H1 (cell line): ENCODE results near the gene MAP3K10. TPM values are rescaled to one million over a fixed set of nuclear protein-coding genes. Genes with fewer than 3 reads are reported as not detected.

ENCODE experiments used
- CTCF ChIA-PET: fragments of 300-600 bp; sonication (Branson Sonifier 250); formaldehyde crosslinking; loops from one replicate; lab custom pipeline; 2021; ENCODE audit not compliant: partially characterized antibody; lab: Charles Lee
- POLR2A ChIA-PET: fragments of 300-600 bp; sonication (Branson Sonifier 250); formaldehyde crosslinking; loops from one replicate; lab custom pipeline; 2021; ENCODE audit warnings: inconsistent platforms; ENCODE audit not compliant: partially characterized antibody; lab: Charles Lee
- DNase-seq, 2 experiments: peaks; one replicate each; pipeline versions ENCODE4 v3.0.0 to v3.0.0-alpha.2; 2010 to 2022; ENCODE audit warnings: low spot score in 2 of 2, low read depth in 1 of 2, mixed read lengths in 1 of 2
- FAIRE-seq: peaks from 2 replicates; lab custom pipeline; 2011; peaks lifted over from hg19 to GRCh38; lab: Jason Lieb, UNC
- H2AFZ ChIP-seq: 2 replicates; pipeline ENCODE4 v1.8.1; 2012; ENCODE audit warnings: low read length, inconsistent platforms
- H2AK5ac ChIP-seq: 2 replicates; pipeline ENCODE4 v1.6.1; 2013; ENCODE audit warnings: low read depth, low read length
- H2BK120ac ChIP-seq: replicated peaks from 2 replicates; pipeline ENCODE3; 2013; ENCODE audit warnings: low read depth, low read length, inconsistent platforms
- H2BK12ac ChIP-seq: 2 replicates; pipeline ENCODE4 v1.6.1; 2013; ENCODE audit warnings: low read depth, low read length
- H2BK15ac ChIP-seq: 2 replicates; pipeline ENCODE4 v1.6.1; 2013; ENCODE audit warnings: low read length
- H2BK20ac ChIP-seq: 2 replicates; pipeline ENCODE4 v1.6.1; 2013; ENCODE audit warnings: low read length
- H2BK5ac ChIP-seq: 2 replicates; pipeline ENCODE4 v1.6.1; 2013; ENCODE audit warnings: low read depth, low read length
- H3K14ac ChIP-seq: 2 replicates; pipeline ENCODE4 v1.6.1; 2013; ENCODE audit warnings: inconsistent platforms; ENCODE audit not compliant: insufficient read length
- H3K18ac ChIP-seq: 2 replicates; pipeline ENCODE4 v1.6.1; 2013; ENCODE audit warnings: low read length; ENCODE audit errors: extremely low read depth
- H3K23ac ChIP-seq: 2 replicates; pipeline ENCODE4 v1.6.1; 2013; ENCODE audit warnings: inconsistent platforms; ENCODE audit not compliant: insufficient read length
- H3K23me2 ChIP-seq: 2 replicates; pipeline ENCODE4 v1.6.1; 2013; ENCODE audit warnings: low read depth, low read length
- H3K27ac ChIP-seq: 2 replicates; pipeline ENCODE4 v1.6.1; 2011; ENCODE audit warnings: low read depth, low read length, inconsistent platforms
- H3K27me3 ChIP-seq, 4 experiments: replicated peaks in 1 of 4; 1 replicate in 1 of 4; 2 replicates in 3 of 4; pipeline versions ENCODE4 v1.6.1 to v1.8.1; 2011 to 2013; ENCODE audit warnings: low read length in 3 of 4, mild to moderate bottlenecking in 3 of 4, inconsistent platforms in 2 of 4, mixed read lengths in 2 of 4, moderate library complexity in 1 of 4; ENCODE audit not compliant: control insufficient read depth in 3 of 4, insufficient read depth in 3 of 4; ENCODE audit errors: extremely low read depth in 1 of 4
- H3K36me3 ChIP-seq, 4 experiments: 2 replicates each; pipeline versions ENCODE4 v1.6.1 to v1.8.1; 2011 to 2013; ENCODE audit warnings: mild to moderate bottlenecking in 4 of 4, low read length in 3 of 4, moderate library complexity in 2 of 4, control low read depth in 1 of 4, inconsistent platforms in 1 of 4; ENCODE audit not compliant: insufficient read depth in 4 of 4, control insufficient read depth in 2 of 4
- H3K4ac ChIP-seq: replicated peaks from 2 replicates; pipeline ENCODE3; 2013; ENCODE audit warnings: low read length, low read depth, mixed read lengths, inconsistent platforms; ENCODE audit not compliant: insufficient read length
- H3K4me1 ChIP-seq, 4 experiments: replicated peaks in 1 of 4; 1 replicate in 1 of 4; 2 replicates in 3 of 4; pipeline versions ENCODE4 v1.6.1 to v1.8.1; 2011 to 2013; ENCODE audit warnings: low read length in 3 of 4, inconsistent platforms in 2 of 4, mixed read lengths in 1 of 4; ENCODE audit not compliant: insufficient read depth in 4 of 4, control insufficient read depth in 3 of 4
- H3K4me2 ChIP-seq, 2 experiments: 2 replicates each; pipeline versions ENCODE4 v1.6.1 to v1.8.1; 2011 to 2013; ENCODE audit warnings: low read depth in 2 of 2, low read length in 2 of 2, control low read depth in 1 of 2, inconsistent platforms in 1 of 2, mild to moderate bottlenecking in 1 of 2; ENCODE audit not compliant: insufficient read depth in 1 of 2
- H3K4me3 ChIP-seq, 4 experiments: fragments of 200-600, 300-600 bp in 1 of 4; sonication (generic), shearing (Covaris generic), sonication (Bioruptor Twin) in 1 of 4; 2 replicates each; pipeline versions ENCODE4 v1.5.1 to v1.8.1; 2011 to 2016; ENCODE audit warnings: low read length in 4 of 4, low read depth in 3 of 4, control low read depth in 2 of 4, inconsistent platforms in 2 of 4, mild to moderate bottlenecking in 2 of 4, mixed read lengths in 1 of 4, moderate library complexity in 1 of 4; ENCODE audit not compliant: insufficient read depth in 2 of 4; ENCODE audit errors: extremely low read depth in 1 of 4
- H3K56ac ChIP-seq: replicated peaks from 2 replicates; pipeline ENCODE3; 2013; ENCODE audit warnings: low read depth, mild to moderate bottlenecking, mixed read lengths, low read length, inconsistent platforms; ENCODE audit not compliant: insufficient read length
- H3K79me1 ChIP-seq: 2 replicates; pipeline ENCODE4 v1.6.1; 2013; ENCODE audit warnings: low read depth, low read length, control low read depth
- H3K79me2 ChIP-seq, 2 experiments: 2 replicates each; pipeline versions ENCODE4 v1.6.1 to v1.8.1; 2012 to 2013; ENCODE audit warnings: low read length in 2 of 2, mild to moderate bottlenecking in 2 of 2, inconsistent platforms in 1 of 2; ENCODE audit not compliant: insufficient read depth in 2 of 2, control insufficient read depth in 1 of 2
- H3K9ac ChIP-seq, 4 experiments: replicated peaks in 1 of 4; 1 replicate in 1 of 4; 2 replicates in 3 of 4; pipeline versions ENCODE4 v1.6.1 to v1.8.1; 2011 to 2013; ENCODE audit warnings: low read depth in 3 of 4, low read length in 3 of 4, control low read depth in 2 of 4, mild to moderate bottlenecking in 2 of 4, moderate library complexity in 2 of 4, inconsistent platforms in 1 of 4; ENCODE audit errors: extremely low read depth in 1 of 4
- H3K9me3 ChIP-seq, 2 experiments: 2 replicates each; pipeline versions ENCODE4 v1.6.1 to v1.8.1; 2012 to 2013; ENCODE audit warnings: mild to moderate bottlenecking in 2 of 2, moderate library complexity in 2 of 2, control low read depth in 1 of 2, inconsistent platforms in 1 of 2, low read depth in 1 of 2, low read length in 1 of 2, mixed read lengths in 1 of 2; ENCODE audit not compliant: insufficient read depth in 2 of 2
- H4K20me1 ChIP-seq, 2 experiments: replicated peaks in 1 of 2; 2 replicates each; pipeline versions ENCODE3 to v1.8.1; 2011 to 2013; ENCODE audit warnings: inconsistent platforms in 2 of 2, low read length in 2 of 2, mild to moderate bottlenecking in 1 of 2; ENCODE audit not compliant: insufficient read depth in 2 of 2, control insufficient read depth in 1 of 2
- H4K5ac ChIP-seq: 2 replicates; pipeline ENCODE4 v1.6.1; 2013; ENCODE audit warnings: low read length, low read depth, mixed read lengths, inconsistent platforms; ENCODE audit not compliant: insufficient read length
- H4K8ac ChIP-seq: 2 replicates; pipeline ENCODE4 v1.8.0; 2013; ENCODE audit warnings: mild to moderate bottlenecking, moderate library complexity, low read length, inconsistent platforms; ENCODE audit not compliant: insufficient read depth; ENCODE audit errors: extremely low read depth
- H4K91ac ChIP-seq: replicated peaks from 2 replicates; pipeline ENCODE3; 2013; ENCODE audit warnings: low read length, mixed read lengths, inconsistent platforms; ENCODE audit not compliant: insufficient read length
- ASH2L ChIP-seq: fragments of 200-600, 300-600 bp; sonication (generic); IDR thresholded peaks from one replicate; pipeline ENCODE4 v1.7.1; 2017; ENCODE audit warnings: low read length
- CTBP2 ChIP-seq: IDR thresholded peaks from 2 replicates; pipeline ENCODE4 v1.7.0; 2011; ENCODE audit warnings: borderline replicate concordance, mild to moderate bottlenecking, moderate library complexity, mixed read lengths, low read length; ENCODE audit not compliant: insufficient read depth, insufficient read length
- CTCF ChIP-seq, 3 experiments: IDR thresholded peaks; 1 replicate in 2 of 3; 2 replicates in 1 of 3; pipeline versions ENCODE4 v1.5.1 to v1.6.1; 2011; ENCODE audit warnings: low read length in 3 of 3, mild to moderate bottlenecking in 3 of 3, inconsistent platforms in 2 of 3, low read depth in 1 of 3, moderate library complexity in 1 of 3; ENCODE audit not compliant: insufficient read depth in 1 of 3; ENCODE audit errors: control extremely low read depth in 1 of 3
- FOSL1 ChIP-seq: IDR thresholded peaks from 2 replicates; pipeline ENCODE4 v1.6.1; 2011; ENCODE audit warnings: mild to moderate bottlenecking, low read depth, low read length, moderate library complexity; ENCODE audit not compliant: insufficient read depth
- JUND ChIP-seq: IDR thresholded peaks from 2 replicates; pipeline ENCODE4 v1.6.1; 2011; ENCODE audit warnings: mild to moderate bottlenecking, improper control_type of control experiment, low read length
- KDM5A ChIP-seq: fragments of 200-600 bp; IDR thresholded peaks from 2 replicates; pipeline ENCODE4 v1.7.1; 2012; ENCODE audit warnings: mild to moderate bottlenecking, low read length, inconsistent platforms, mixed read lengths
- POLR2A ChIP-seq, 2 experiments: IDR thresholded peaks; 1 replicate in 1 of 2; 2 replicates in 1 of 2; pipeline ENCODE4 v1.6.1; 2011; ENCODE audit warnings: low read depth in 2 of 2, low read length in 2 of 2, mild to moderate bottlenecking in 2 of 2; ENCODE audit errors: control extremely low read depth in 1 of 2
- SAP30 ChIP-seq: fragments of 300-600 bp; sonication (generic); IDR thresholded peaks from 2 replicates; pipeline ENCODE4 v1.7.1; 2012; ENCODE audit warnings: low read length, moderate library complexity, mild to moderate bottlenecking, inconsistent platforms; ENCODE audit not compliant: insufficient read depth, insufficient replicate concordance
- SP4 ChIP-seq: IDR thresholded peaks from 2 replicates; pipeline ENCODE4 v1.6.1; 2012; ENCODE audit warnings: low read length, inconsistent platforms
- TEAD4 ChIP-seq: IDR thresholded peaks from 2 replicates; pipeline ENCODE4 v1.6.1; 2012; ENCODE audit warnings: low read depth, low read length, inconsistent platforms, mixed read lengths
- WGBS, 2 experiments: shearing (Covaris generic) in 1 of 2; methylation state at CpG; one replicate each; pipeline versions ENCODE4 v1.1.6 to v1.1.7; 2013 to 2015; ENCODE audit warnings: low lambda C conversion rate in 2 of 2, mixed read lengths in 2 of 2, inconsistent platforms in 1 of 2, low coverage in 1 of 2, missing lambda C conversion rate in 1 of 2; ENCODE audit not compliant: insufficient replicate concordance in 2 of 2, insufficient coverage in 1 of 2, insufficient read length in 1 of 2; ENCODE audit errors: extremely low coverage in 1 of 2, missing lambda C conversion rate in 1 of 2; 5-methylcytosine and 5-hydroxymethylcytosine counted together
- polyA plus RNA-seq, 7 experiments: library from polyadenylated mRNA; depleted of rRNA in 3 of 7; stranded (reverse) in 5 of 7; unstranded in 2 of 7; fragments of >200 nt in 5 of 7; fragments of 200-250 nt in 2 of 7; gene quantifications; 1 replicate in 5 of 7; 2 replicates in 1 of 7; 4 replicates in 1 of 7; pipeline versions ENCODE4 v1.2.1 to v1.2.3, GENCODE V29; 2011 to 2013; ENCODE audit warnings: missing spikeins in 2 of 7, mixed read lengths in 2 of 7
- total RNA-seq: library from RNA; stranded (reverse); fragmentation: NEBNext Ultra II Directional; extraction: Animal tissue kit (Norgen Biotek cat#: 25700); gene quantifications from 2 replicates; pipeline ENCODE4 v1.2.1, GENCODE V29; 2021

The MAP3K10 gene
- total and polyA plus RNA-seq, 2 of the 8 experiments (the other 6 are each of a cell fraction or from before 2014, with no cell fraction given), result 4.9 to 15.9 TPM

- Histone ChIP-seq H2BK5ac (no peak overlapping the region), H3K9me3 (no peaks in the 10 kb centered on the region), H2BK120ac (no peak overlapping the region), H3K56ac (no peak overlapping the region), H3K79me2 (no peaks in the 10 kb centered on the region), H3K4me2 (no peak overlapping the region), H3K4ac (no peak overlapping the region), H3K27ac (no peak overlapping the region), H2AK5ac (no peak overlapping the region), H4K20me1 (peaks cover 0 to 2% of the 10 kb centered on the region in 2 experiments), H3K4me3 (no peak overlapping the region), H2BK12ac (no peak overlapping the region), H4K91ac (no peak overlapping the region), H3K27me3 (no peaks in the 10 kb centered on the region), H3K14ac (no peak overlapping the region), H3K18ac (no peak overlapping the region), H3K36me3 (peaks cover 0 to 4% (median 0%) of the 10 kb centered on the region in 4 experiments; a peak in 1 of 8 replicates), H4K5ac (no peak overlapping the region), H3K4me1 (no peaks in the 10 kb centered on the region), H2AFZ (no peak overlapping the region), H3K79me1 (no peaks in the 10 kb centered on the region), H2BK20ac (no peak overlapping the region), H3K9ac (no peak overlapping the region), H2BK15ac (no peak overlapping the region), H4K8ac (no peak overlapping the region), H3K23ac (no peak overlapping the region), H3K23me2 (no peaks in the 10 kb centered on the region)
- ChIA-PET CTCF (interaction anchor here (0.6 to 3.0 kb wide), 6 partner anchors 10 to 358 kb away, joined by 3 to 13 read pairs (median 3); partner anchors contain the start of gene TTC9B), POLR2A (no interaction called here)
- DNase-seq (no peak), FAIRE-seq (no peak)
- WGBS, 2 experiments, result 78% methylated on average over 8 of the region's 9 CpGs; no CpG with 5 or more reads in 1 of the 2 experiments
- TF ChIP-seq POLR2A (IDR thresholded peaks at IDR 0.05; ENCODE audit: control extremely low read depth in 1 of 2, low read depth in 2 of 2, low read length in 2 of 2) (no peak), CTBP2 (no peak), TEAD4 (no peak), JUND (no peak), SAP30 (no peak), FOSL1 (no peak), KDM5A (no peak), ASH2L (no peak), CTCF (IDR thresholded peaks at IDR 0.05; ENCODE audit: control extremely low read depth in 1 of 3, insufficient read depth in 1 of 3, low read depth in 1 of 3, low read length in 3 of 3) (no peak), SP4 (no peak)
Observed at GRCh38 chr19:40200341-40201099, 9.3 kb downstream of the MAP3K10 start.
